ENCODE measurements around the gene SARS2.

- TF ChIP-seq GATA3 (IDR thresholded peaks at IDR 0.05; ENCODE audit: low read depth, low read length): no peak
- TF ChIP-seq GATA2 (IDR thresholded peaks at IDR 0.05; ENCODE audit: low read depth, low read length): no peak
Observed at GRCh38 chr19:38928391-38929001, 2.1 kb downstream of the SARS2 start.

Data from SH-SY5Y (cell line).